IMR-90 (cell line): ENCODE data around the gene ST3GAL5. TPM values are rescaled to one million over a fixed set of nuclear protein-coding genes. Genes with fewer than 3 reads are reported as not detected.
A peak's percentile ranks its signal among the peaks of the same experiment; 100 is the strongest.

Experiments used
- ATAC-seq: fragments of 200-7000 bp; cut with Tn5 transposase; 2 replicates; pipeline ENCODE4 v1.9.1; 2020; ENCODE audit warnings: low read depth, mild to moderate bottlenecking, moderate library complexity
- BruUV-seq: library from RNA; stranded (reverse); fragments of 400-500 nt; replicated peaks from 2 replicates; lab custom pipeline; 2021; lab: Mats Ljungman, UMichigan
- CTCF ChIA-PET: fragments of 300-600 bp; formaldehyde crosslinking; extraction: SDS; loops from one replicate; lab custom pipeline; 2021; ENCODE audit warnings: antibody characterized with exemption; lab: Yijun Ruan, JAX
- POLR2A ChIA-PET: fragments of 300-600 bp; sonication (Branson Sonifier 250); formaldehyde crosslinking; loops from one replicate; lab custom pipeline; 2022; ENCODE audit warnings: antibody characterized with exemption; ENCODE audit not compliant: unreplicated experiment; lab: Charles Lee
- DNase-seq: peaks from one replicate; pipeline ENCODE4 v3.0.0; 2013
- H2AFZ ChIP-seq: replicated peaks from 2 replicates; pipeline ENCODE3; 2013; ENCODE audit warnings: low read length, mild to moderate bottlenecking; ENCODE audit not compliant: poor library complexity
- H2AK5ac ChIP-seq: 2 replicates; pipeline ENCODE4 v1.6.1; 2013; ENCODE audit warnings: low read depth, low read length, inconsistent platforms
- H2AK9ac ChIP-seq: replicated peaks from 2 replicates; pipeline ENCODE3; 2013; ENCODE audit warnings: mild to moderate bottlenecking, low read depth, low read length, moderate library complexity; ENCODE audit not compliant: poor library complexity
- H2BK120ac ChIP-seq: 2 replicates; pipeline ENCODE4 v1.6.1; 2013; ENCODE audit warnings: low read depth, low read length, inconsistent platforms
- H2BK15ac ChIP-seq: 3 replicates; pipeline ENCODE4 v1.6.1; 2013; ENCODE audit warnings: low read depth, low read length, inconsistent platforms
- H2BK20ac ChIP-seq: 2 replicates; pipeline ENCODE4 v1.6.1; 2013; ENCODE audit warnings: low read depth, mild to moderate bottlenecking, inconsistent platforms, low read length, moderate library complexity
- H2BK5ac ChIP-seq: 2 replicates; pipeline ENCODE4 v1.6.1; 2013; ENCODE audit warnings: mild to moderate bottlenecking, low read depth, low read length, inconsistent platforms; ENCODE audit not compliant: poor library complexity, severe bottlenecking
- H3K14ac ChIP-seq: replicated peaks from 2 replicates; pipeline ENCODE4 v1.6.1; 2013; ENCODE audit warnings: low read depth, low read length, inconsistent platforms
- H3K18ac ChIP-seq: 2 replicates; pipeline ENCODE4 v1.6.1; 2013; ENCODE audit warnings: low read depth, low read length, control low read depth
- H3K23ac ChIP-seq: 2 replicates; pipeline ENCODE4 v1.6.1; 2013; ENCODE audit warnings: low read depth, low read length, inconsistent platforms
- H3K27ac ChIP-seq: 2 replicates; pipeline ENCODE4 v1.5.1; 2013; ENCODE audit warnings: mild to moderate bottlenecking, control low read depth, low read length; ENCODE audit not compliant: insufficient read depth
- H3K27me3 ChIP-seq: 2 replicates; pipeline ENCODE4 v1.6.1; 2013; ENCODE audit warnings: low read length; ENCODE audit not compliant: control insufficient read depth, insufficient read depth
- H3K36me3 ChIP-seq: 2 replicates; pipeline ENCODE4 v1.6.1; 2013; ENCODE audit warnings: low read length, mixed read lengths; ENCODE audit not compliant: control insufficient read depth, insufficient read depth
- H3K4ac ChIP-seq: 2 replicates; pipeline ENCODE4 v1.6.1; 2013; ENCODE audit warnings: low read depth, low read length, inconsistent platforms
- H3K4me1 ChIP-seq: 2 replicates; pipeline ENCODE4 v1.6.1; 2013; ENCODE audit warnings: low read length, mixed read lengths; ENCODE audit not compliant: control insufficient read depth, insufficient read depth
- H3K4me2 ChIP-seq: 2 replicates; pipeline ENCODE4 v1.6.1; 2013; ENCODE audit warnings: low read depth, mild to moderate bottlenecking, control low read depth, low read length, moderate library complexity
- H3K4me3 ChIP-seq: 2 replicates; pipeline ENCODE4 v1.5.1; 2013; ENCODE audit warnings: low read depth, mild to moderate bottlenecking, control low read depth, low read length, moderate library complexity; ENCODE audit not compliant: insufficient read depth
- H3K56ac ChIP-seq: 2 replicates; pipeline ENCODE4 v1.6.1; 2013; ENCODE audit warnings: low read length, inconsistent platforms; ENCODE audit not compliant: insufficient read depth; ENCODE audit errors: extremely low read depth
- H3K79me1 ChIP-seq, 2 experiments: 2 replicates each; pipeline ENCODE4 v1.6.1; 2013; ENCODE audit warnings: low read length in 2 of 2, inconsistent platforms in 1 of 2, low read depth in 1 of 2
- H3K9ac ChIP-seq: 2 replicates; pipeline ENCODE4 v1.6.1; 2013; ENCODE audit warnings: low read depth, low read length, control low read depth
- H3K9me1 ChIP-seq: 2 replicates; pipeline ENCODE4 v1.6.1; 2013; ENCODE audit warnings: low read length, inconsistent platforms; ENCODE audit not compliant: insufficient read depth
- H3K9me3 ChIP-seq: 2 replicates; pipeline ENCODE4 v1.6.1; 2013; ENCODE audit warnings: low read length; ENCODE audit not compliant: control insufficient read depth, insufficient read depth
- H4K20me1 ChIP-seq: 2 replicates; pipeline ENCODE4 v1.6.1; 2013; ENCODE audit warnings: low read length, inconsistent platforms; ENCODE audit not compliant: insufficient read depth
- H4K5ac ChIP-seq: 2 replicates; pipeline ENCODE4 v1.6.1; 2013; ENCODE audit warnings: mild to moderate bottlenecking, low read depth, low read length, control low read depth
- H4K8ac ChIP-seq, 2 experiments: 2 replicates each; pipeline ENCODE4 v1.6.1; 2013; ENCODE audit warnings: low read depth in 2 of 2, low read length in 2 of 2, control low read depth in 1 of 2, inconsistent platforms in 1 of 2
- H4K91ac ChIP-seq: 2 replicates; pipeline ENCODE4 v1.6.1; 2013; ENCODE audit warnings: low read depth, low read length, inconsistent platforms; ENCODE audit not compliant: insufficient read depth
- BHLHE40 ChIP-seq: fragments of 150-350 bp; IDR thresholded peaks from 2 replicates; pipeline ENCODE4 v1.6.1; 2016; ENCODE audit warnings: mild to moderate bottlenecking, low read depth, low read length
- CEBPB ChIP-seq: IDR thresholded peaks from 2 replicates; pipeline ENCODE4 v1.6.1; 2012; ENCODE audit warnings: low read depth, low read length, improper control_type of control experiment
- CHD1 ChIP-seq: IDR thresholded peaks from 2 replicates; pipeline ENCODE4 v1.6.1; 2012; ENCODE audit warnings: low read depth, low read length, improper control_type of control experiment
- ELK1 ChIP-seq: fragments of 150-350 bp; IDR thresholded peaks from 2 replicates; pipeline ENCODE4 v1.6.1; 2016; ENCODE audit warnings: low read depth, mild to moderate bottlenecking, low read length, moderate library complexity, borderline replicate concordance
- FOS ChIP-seq: fragments of 150-350 bp; IDR thresholded peaks from 2 replicates; pipeline ENCODE4 v1.6.1; 2016; ENCODE audit warnings: low read depth, low read length
- MAFK ChIP-seq: IDR thresholded peaks from 2 replicates; pipeline ENCODE4 v1.6.1; 2012; ENCODE audit warnings: low read depth, low read length, improper control_type of control experiment
- MAZ ChIP-seq: IDR thresholded peaks from 2 replicates; pipeline ENCODE4 v1.6.1; 2012; ENCODE audit warnings: low read depth, mild to moderate bottlenecking, low read length, improper control_type of control experiment, moderate library complexity, borderline replicate concordance
- MXI1 ChIP-seq: IDR thresholded peaks from 2 replicates; pipeline ENCODE4 v1.6.1; 2012; ENCODE audit warnings: low read depth, mild to moderate bottlenecking, low read length, moderate library complexity, borderline replicate concordance
- NFE2L2 ChIP-seq: fragments of 150-350 bp; IDR thresholded peaks from 2 replicates; pipeline ENCODE4 v1.6.1; 2016; ENCODE audit warnings: low read depth, mild to moderate bottlenecking, low read length
- RAD21 ChIP-seq: IDR thresholded peaks from 2 replicates; pipeline ENCODE4 v1.6.1; 2012; ENCODE audit warnings: low read length, improper control_type of control experiment
- RCOR1 ChIP-seq: IDR thresholded peaks from 2 replicates; pipeline ENCODE4 v1.6.1; 2012; ENCODE audit warnings: mild to moderate bottlenecking, low read length, improper control_type of control experiment; ENCODE audit not compliant: insufficient replicate concordance
- RFX5 ChIP-seq: IDR thresholded peaks from 2 replicates; pipeline ENCODE4 v1.8.0; 2012; ENCODE audit warnings: low read depth, mild to moderate bottlenecking, low read length, moderate library complexity
- SMC3 ChIP-seq: fragments of 150-350 bp; IDR thresholded peaks from 2 replicates; pipeline ENCODE4 v1.6.1; 2016; ENCODE audit warnings: low read depth, mild to moderate bottlenecking, antibody characterized with exemption, low read length, moderate library complexity
- USF2 ChIP-seq: fragments of 150-350 bp; IDR thresholded peaks from 2 replicates; pipeline ENCODE4 v1.6.1; 2017; ENCODE audit warnings: mild to moderate bottlenecking, antibody characterized with exemption, low read length, low read depth
- WGBS, 2 experiments: methylation state at CpG; one replicate each; pipeline versions ENCODE4 v1.1.5 to v1.1.7; 2013; ENCODE audit warnings: missing lambda C conversion rate in 2 of 2; ENCODE audit not compliant: insufficient read length in 1 of 2; ENCODE audit errors: extremely low coverage in 2 of 2; 5-methylcytosine and 5-hydroxymethylcytosine counted together
- dilution Hi-C: fragments of 300-500 bp; cut with HindIII; formaldehyde crosslinking; loops from one replicate; pipeline ENCODE4 v1.14.3; 2018; ENCODE audit warnings: low sequenced_read_pairs; ENCODE audit not compliant: unreplicated experiment
- in situ Hi-C: fragments of 300-500 bp; cut with MboI; formaldehyde crosslinking; loops from 3 replicates; pipeline ENCODE4 v1.14.3; 2019; ENCODE audit warnings: low sequenced_read_pairs, inconsistent platforms, mixed read lengths
- intact Hi-C: fragments of 100-400 bp; cut with micrococcal nuclease; formaldehyde crosslinking; loops from 2 replicates; pipeline ENCODE4 v1.10.0; 2022
- polyA plus RNA-seq, 3 experiments: library from polyadenylated mRNA; depleted of rRNA; stranded (reverse); fragments of >200 nt; gene quantifications; 2 replicates each; pipeline ENCODE4 v1.2.3, GENCODE V29; 2012; ENCODE audit warnings: low replicate concordance in 1 of 3
- total RNA-seq: library from RNA; depleted of rRNA; stranded (reverse); fragments of >200 nt; gene quantifications from 2 replicates; pipeline ENCODE4 v1.2.3, GENCODE V29; 2012

ST3GAL5 gene
- total and polyA plus RNA-seq, 2 of the 4 experiments (the other 2 are of a cell fraction): 16.8 to 21.0 TPM

GRCh38 chr2:85792783-85793441 lies 95.9 kb downstream of the ST3GAL5 start:
- no TSS peak for BruUV-seq
- Histone ChIP-seq H2AK5ac (peak overlapping the region; percentile 84), H3K9me3 (no peaks in the 10 kb centered on the region), H3K56ac (no peak overlapping the region), H4K20me1 (no peaks in the 10 kb centered on the region), H2AK9ac (peak overlapping the region; percentile 5), H3K27me3 (no peaks in the 10 kb centered on the region), H2BK15ac (0 out of 3 replicates have a peak overlapping the region, but pooled peaks have one; percentile 5), H3K79me1 (no peaks in the 10 kb centered on the region), H3K4me1 (peaks cover 42% of the 10 kb centered on the region), H3K27ac (peak overlapping the region; percentile 7; the same call in 1 of the 2 replicates), H3K4ac (peak overlapping the region; percentile 84), H4K91ac (peak overlapping the region; percentile 90), H3K18ac (peak overlapping the region; percentile 28; the same call in 1 of the 2 replicates), H4K5ac (peak overlapping the region; percentile 38; the same call in 1 of the 2 replicates), H3K23ac (peak overlapping the region; percentile 75; the same call in 1 of the 2 replicates), H3K14ac (0 out of 2 replicates have a peak overlapping the region, but pooled peaks have one; percentile 26), H3K36me3 (peaks cover 7% of the 10 kb centered on the region), H2BK20ac (peak overlapping the region; percentile 84), H3K4me2 (no peak overlapping the region), H4K8ac (peak overlapping the region in 1 of 2 experiments; percentile 60; a peak in 2 of 4 replicates), H3K4me3 (no peak overlapping the region), H3K9me1 (peaks cover 20% of the 10 kb centered on the region), H2AFZ (peak overlapping the region; percentile 3), H3K9ac (no peak overlapping the region), H2BK120ac (peak overlapping the region; percentile 81), H2BK5ac (peak overlapping the region; percentile 48)
- in situ Hi-C loops (no loop called here), dilution Hi-C loops (no loop called here), intact Hi-C loops (loop anchor here (2.0 kb wide), 1 partner anchor 20 kb away; no protein-coding TSS in a partner anchor)
- 64% methylated on average over 7 of the region's 8 CpGs; no CpG with 5 or more reads in 1 of the 2 experiments for WGBS, 2 experiments
- TF ChIP-seq MAFK: no peak
- 0 out of 2 replicates have a peak, but pooled peaks have one; percentile 11 for TF ChIP-seq BHLHE40
- TF ChIP-seq SMC3: no peak
- no peak for TF ChIP-seq NFE2L2
- peak; percentile 38; the same call in 1 of the 2 replicates for TF ChIP-seq FOS
- TF ChIP-seq CEBPB: no peak
- TF ChIP-seq RCOR1: no peak
- no peak for TF ChIP-seq MAZ
- TF ChIP-seq USF2: no peak
- no peak for TF ChIP-seq CHD1
- no peak for TF ChIP-seq MXI1
- no peak for TF ChIP-seq RFX5
- TF ChIP-seq ELK1: no peak
- TF ChIP-seq RAD21: no peak
- DNase-seq (peak; percentile 85), ATAC-seq (peak; percentile 35)
- ChIA-PET POLR2A (no interaction called here), CTCF (no interaction called here)
